ENCODE data around the gene PLA2G4B. TPM values are rescaled to one million over a fixed set of nuclear protein-coding genes. Genes with fewer than 3 reads are reported as not detected.

The PLA2G4B gene
- total RNA-seq, 4 donors from 2014 or later = 0.13 to 11.5 TPM; not detected in 2

DNA sequence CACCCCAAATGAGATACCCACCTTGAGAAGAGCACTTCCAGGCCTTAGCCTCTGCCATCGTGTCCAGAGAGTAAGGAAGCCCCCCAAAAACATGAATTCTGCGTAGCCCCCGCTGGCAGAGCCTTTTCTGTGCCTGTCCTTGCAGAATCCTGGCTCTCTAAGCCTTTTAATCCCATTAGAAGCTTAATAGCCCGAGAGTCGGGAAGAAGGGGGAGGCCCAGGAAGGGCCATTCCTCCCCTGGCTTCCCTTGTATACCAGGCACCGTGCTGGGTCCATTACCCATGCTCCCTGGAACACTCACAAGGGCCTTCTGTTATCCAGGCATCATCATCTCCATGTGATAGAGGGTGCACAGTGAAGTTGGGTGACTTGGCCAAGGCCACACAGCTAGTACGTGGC, 48.1 kb downstream of the PLA2G4B start:
- Histone ChIP-seq H3K27ac (no peak overlapping the region), H3K4me3 (no peak overlapping the region), H3K9me3 (no peaks in the 10 kb centered on the region), H3K36me3 (no peaks in the 10 kb centered on the region), H3K27me3 (no peaks in the 10 kb centered on the region), H3K4me1 (peaks cover 0 to 5% of the 10 kb centered on the region in 2 donors)
- no peak for ATAC-seq
- TF ChIP-seq, protein P1, sequence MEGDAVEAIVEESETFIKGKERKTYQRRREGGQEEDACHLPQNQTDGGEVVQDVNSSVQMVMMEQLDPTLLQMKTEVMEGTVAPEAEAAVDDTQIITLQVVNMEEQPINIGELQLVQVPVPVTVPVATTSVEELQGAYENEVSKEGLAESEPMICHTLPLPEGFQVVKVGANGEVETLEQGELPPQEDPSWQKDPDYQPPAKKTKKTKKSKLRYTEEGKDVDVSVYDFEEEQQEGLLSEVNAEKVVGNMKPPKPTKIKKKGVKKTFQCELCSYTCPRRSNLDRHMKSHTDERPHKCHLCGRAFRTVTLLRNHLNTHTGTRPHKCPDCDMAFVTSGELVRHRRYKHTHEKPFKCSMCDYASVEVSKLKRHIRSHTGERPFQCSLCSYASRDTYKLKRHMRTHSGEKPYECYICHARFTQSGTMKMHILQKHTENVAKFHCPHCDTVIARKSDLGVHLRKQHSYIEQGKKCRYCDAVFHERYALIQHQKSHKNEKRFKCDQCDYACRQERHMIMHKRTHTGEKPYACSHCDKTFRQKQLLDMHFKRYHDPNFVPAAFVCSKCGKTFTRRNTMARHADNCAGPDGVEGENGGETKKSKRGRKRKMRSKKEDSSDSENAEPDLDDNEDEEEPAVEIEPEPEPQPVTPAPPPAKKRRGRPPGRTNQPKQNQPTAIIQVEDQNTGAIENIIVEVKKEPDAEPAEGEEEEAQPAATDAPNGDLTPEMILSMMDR (IDR thresholded peaks at IDR 0.05 in 4 of 5, conservative IDR thresholded peaks at IDR 0.05 in 1 of 5) = no peak
- TF ChIP-seq POLR2A (IDR thresholded peaks at IDR 0.05) = no peak
- in situ Hi-C loops (cut with MboI; ENCODE audit: low sequenced_read_pairs in 4 of 4) = no loop called here
- intact Hi-C loops (cut with DNase I; ENCODE audit: low total_unique reads) = no loop called here
- no peak for DNase-seq

DNA sequence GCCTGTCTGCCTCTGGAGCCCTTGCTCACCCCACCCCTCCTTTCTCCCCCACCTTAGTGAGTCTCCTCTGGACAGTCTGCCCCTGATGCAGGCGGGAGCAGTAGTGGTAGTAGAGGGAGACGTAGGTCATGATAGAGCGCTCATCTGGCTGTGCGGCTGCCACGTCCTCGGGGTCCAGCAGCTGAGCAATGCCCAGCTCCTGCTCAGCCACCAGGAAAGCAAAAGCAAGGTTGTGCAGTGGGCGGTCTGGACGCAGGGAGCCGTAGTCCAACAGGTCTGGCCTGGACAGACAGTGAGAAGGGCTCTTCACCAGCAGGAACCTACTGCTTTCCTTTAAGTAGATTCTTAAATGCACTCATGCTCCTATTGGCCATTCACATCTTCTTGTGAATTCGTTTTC, 48.5 kb downstream of the PLA2G4B start:
- Histone ChIP-seq H3K4me1 (peaks cover 1 to 2% of the 10 kb centered on the region in 2 donors), H3K4me3 (no peak overlapping the region), H3K9me3 (no peaks in the 10 kb centered on the region), H3K36me3 (no peaks in the 10 kb centered on the region), H3K27ac (no peak overlapping the region), H3K27me3 (no peaks in the 10 kb centered on the region)
- DNase-seq = no peak
- intact Hi-C loops (cut with DNase I; ENCODE audit: low total_unique reads) = no loop called here
- in situ Hi-C loops (cut with MboI; ENCODE audit: low sequenced_read_pairs in 4 of 4) = no loop called here
- TF ChIP-seq, protein P1 (IDR thresholded peaks at IDR 0.05 in 4 of 5, conservative IDR thresholded peaks at IDR 0.05 in 1 of 5) = no peak
- no peak for TF ChIP-seq POLR2A (IDR thresholded peaks at IDR 0.05)
- no peak for ATAC-seq

DNA sequence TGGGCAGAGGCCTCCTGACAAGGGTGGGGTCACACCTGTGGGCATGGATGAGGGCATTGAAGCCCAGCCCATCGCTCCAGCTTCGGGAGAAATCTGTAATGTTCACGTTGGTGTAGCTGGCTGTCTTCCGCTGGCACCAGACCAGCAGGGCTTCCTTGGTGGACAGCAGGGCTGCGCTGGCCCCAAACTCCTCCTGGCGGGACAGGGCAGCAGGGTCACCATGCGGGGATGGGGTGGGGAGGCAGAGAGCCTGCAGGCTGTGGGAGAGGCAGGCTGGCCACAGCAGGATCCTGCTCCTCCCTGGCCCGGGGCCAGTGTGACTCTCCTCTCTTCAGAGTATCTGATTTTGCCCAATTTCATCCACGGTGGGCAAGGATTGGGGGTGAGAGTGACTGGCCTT, 49.2 kb downstream of the PLA2G4B start:
- DNase-seq (no peak), ATAC-seq (no peak)
- in situ Hi-C loops (cut with MboI; ENCODE audit: low sequenced_read_pairs in 4 of 4) (no loop called here), intact Hi-C loops (cut with DNase I; ENCODE audit: low total_unique reads) (no loop called here)
- H3K4me3 ChIP-seq = no peak overlapping the region
- peaks cover 5 to 8% of the 10 kb centered on the region in 2 donors for H3K4me1 ChIP-seq
- no peak overlapping the region for H3K27ac ChIP-seq
- H3K9me3 ChIP-seq = no peaks in the 10 kb centered on the region
- H3K27me3 ChIP-seq = no peaks in the 10 kb centered on the region
- TF ChIP-seq, protein P1 (IDR thresholded peaks at IDR 0.05 in 4 of 5, conservative IDR thresholded peaks at IDR 0.05 in 1 of 5) = no peak
- TF ChIP-seq POLR2A (IDR thresholded peaks at IDR 0.05) = no peak
- no peaks in the 10 kb centered on the region for H3K36me3 ChIP-seq

DNA sequence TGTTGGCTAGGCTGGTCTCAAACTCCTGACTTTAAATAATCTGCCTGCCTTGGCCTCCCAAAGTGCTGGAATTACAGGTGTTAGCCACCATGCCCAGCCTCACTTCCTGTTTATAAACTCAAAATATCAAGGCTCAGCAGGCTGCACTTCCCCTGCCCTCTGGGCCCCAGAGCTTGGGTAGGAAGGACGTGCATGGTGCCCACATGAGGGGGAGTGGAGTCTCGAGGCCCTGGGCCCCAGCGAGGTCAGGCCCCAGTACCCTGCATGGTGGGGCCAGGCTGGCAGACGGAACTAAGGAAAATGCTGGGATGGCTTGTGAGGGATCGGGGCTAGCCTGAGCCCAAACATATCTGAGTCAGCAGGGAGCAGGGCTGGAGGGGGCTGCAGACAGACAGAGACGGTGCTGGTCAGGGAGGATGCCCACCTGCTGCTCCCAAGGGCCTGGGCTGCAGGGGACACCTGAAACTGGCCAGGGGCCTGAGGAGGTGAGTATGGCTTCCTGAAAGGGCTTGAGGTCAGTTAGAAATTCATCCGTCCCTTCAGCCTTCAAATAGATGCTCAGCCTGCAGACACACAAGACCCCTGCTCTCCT, 50.1 kb downstream of the PLA2G4B start:
- no peaks in the 10 kb centered on the region for H3K36me3 ChIP-seq
- intact Hi-C loops (cut with DNase I; ENCODE audit: low total_unique reads) = no loop called here
- ATAC-seq = no peak
- in situ Hi-C loops (cut with MboI; ENCODE audit: low sequenced_read_pairs in 4 of 4) = no loop called here
- DNase-seq = no peak
- no peak overlapping the region for H3K27ac ChIP-seq
- no peaks in the 10 kb centered on the region for H3K27me3 ChIP-seq
- no peaks in the 10 kb centered on the region for H3K9me3 ChIP-seq
- no peak overlapping the region for H3K4me3 ChIP-seq
- no peak for TF ChIP-seq POLR2A (IDR thresholded peaks at IDR 0.05)
- TF ChIP-seq, protein P1 (IDR thresholded peaks at IDR 0.05 in 4 of 5, conservative IDR thresholded peaks at IDR 0.05 in 1 of 5) = no peak
- peaks cover 7 to 10% of the 10 kb centered on the region in 2 donors for H3K4me1 ChIP-seq
